Mesangial cell (primary cell): ENCODE data around the gene OR8B3. TPM values are rescaled to one million over a fixed set of nuclear protein-coding genes. Genes with fewer than 3 reads are reported as not detected.

Source experiments
- total RNA-seq: library from RNA; depleted of rRNA; stranded (reverse); fragments of >200 nt; gene quantifications from 2 replicates; pipeline ENCODE4 v1.2.3, GENCODE V29; 2015

The OR8B3 gene, protein sequence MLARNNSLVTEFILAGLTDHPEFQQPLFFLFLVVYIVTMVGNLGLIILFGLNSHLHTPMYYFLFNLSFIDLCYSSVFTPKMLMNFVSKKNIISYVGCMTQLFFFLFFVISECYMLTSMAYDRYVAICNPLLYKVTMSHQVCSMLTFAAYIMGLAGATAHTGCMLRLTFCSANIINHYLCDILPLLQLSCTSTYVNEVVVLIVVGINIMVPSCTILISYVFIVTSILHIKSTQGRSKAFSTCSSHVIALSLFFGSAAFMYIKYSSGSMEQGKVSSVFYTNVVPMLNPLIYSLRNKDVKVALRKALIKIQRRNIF
- not detected in 2 replicates for total RNA-seq

DNA sequence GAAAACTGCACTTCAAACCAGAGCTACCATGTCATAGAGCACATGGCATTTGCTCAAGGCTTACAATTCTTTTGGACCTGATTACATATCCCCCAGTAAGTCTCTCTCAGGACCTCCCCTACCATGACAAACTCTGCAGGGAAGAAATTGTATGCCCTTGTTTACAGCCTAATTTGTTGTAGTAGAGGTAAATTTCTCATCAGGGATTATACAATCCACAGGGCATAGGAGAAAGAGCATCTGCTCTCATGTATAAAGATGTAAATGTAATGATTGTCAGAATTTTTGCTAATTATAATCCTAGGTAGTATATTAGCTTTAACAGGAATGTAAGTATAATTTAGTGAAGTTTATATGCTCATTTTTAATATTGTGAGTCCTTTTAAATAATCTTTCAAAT lies at the start of gene OR8B3:
OR8B3 (minus strand) TSS at position 101 of the 400 bp plus-strand sequence. CDS start 1,673 bp downstream, outside the sequence.

DNA sequence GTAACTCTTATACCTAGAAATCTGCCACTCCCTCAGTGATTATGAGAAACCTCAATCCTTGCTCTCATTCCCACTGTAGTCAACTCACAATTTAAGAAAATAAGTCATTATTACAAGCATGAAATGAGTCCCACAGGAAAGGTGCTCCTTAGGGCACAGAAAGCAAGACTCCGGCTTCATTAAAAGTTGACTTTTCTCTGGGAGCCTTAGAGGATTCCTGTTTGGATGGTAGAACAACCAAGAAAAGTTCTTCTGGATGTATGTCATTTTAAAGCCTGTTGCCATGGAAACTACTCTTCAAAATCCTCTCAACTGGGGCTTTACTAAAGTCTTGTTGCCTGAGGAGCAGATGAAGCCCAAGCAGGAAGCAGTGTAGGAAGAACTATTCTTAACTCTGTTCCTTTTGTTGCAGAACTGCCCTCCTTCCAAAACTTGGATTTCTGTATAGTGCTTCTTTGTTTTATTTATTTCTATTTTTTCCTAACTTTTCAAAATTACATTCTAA lies 46.9 kb upstream of the OR8B3 start, which contains the start of gene OR8B8:
OR8B8 (minus strand) TSS at position 51 of the 505 bp plus-strand sequence. CDS start 4,611 bp downstream, outside the sequence.

DNA sequence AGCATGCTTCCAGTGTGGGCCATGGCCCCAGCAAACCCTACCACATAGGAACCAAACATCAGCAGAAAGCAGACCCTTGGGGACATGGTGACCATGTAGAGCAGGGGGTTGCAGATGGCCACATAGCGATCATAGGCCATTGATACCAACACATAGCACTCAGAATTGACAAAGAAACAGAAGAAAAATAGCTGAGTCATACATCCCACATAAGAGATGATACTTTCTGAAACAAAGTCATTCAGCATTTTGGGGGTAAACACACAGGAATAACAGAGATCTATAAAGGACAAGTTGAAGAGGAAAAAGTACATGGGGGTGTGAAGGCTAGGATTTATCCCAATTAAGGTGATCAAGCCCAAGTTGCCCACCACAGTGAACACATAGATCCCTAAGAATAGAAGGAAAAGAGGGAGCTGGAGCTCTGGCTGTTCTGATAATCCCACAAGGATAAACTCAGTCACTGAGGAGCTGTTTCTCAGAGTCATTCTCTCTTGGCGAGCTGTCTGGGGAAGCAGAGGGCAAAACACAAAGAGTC lies 25.6 kb upstream of the OR8B3 start, which contains the start of gene OR8B4:
OR8B4 (minus strand) TSS at position 488 of the 538 bp plus-strand sequence; CDS start at position 488, 0 bp downstream.

DNA sequence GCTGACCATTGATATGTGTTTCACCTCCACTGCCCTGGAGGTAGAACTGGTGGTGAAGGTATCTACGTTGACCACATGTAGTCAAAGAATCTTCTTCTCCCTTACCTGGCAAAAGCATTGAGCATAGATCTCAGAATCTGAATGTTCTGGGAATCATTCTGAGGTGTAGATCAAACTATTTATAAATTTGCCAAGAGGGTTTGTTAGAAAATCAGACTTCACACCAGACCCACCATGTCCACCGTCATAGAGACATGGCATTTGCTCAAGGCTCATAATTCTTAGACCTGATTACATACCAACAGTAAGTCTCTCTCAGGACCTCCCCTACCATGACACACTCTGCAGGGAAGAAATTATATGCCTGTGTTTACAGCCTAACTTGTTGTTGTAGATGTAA lies 14.4 kb downstream of the OR8B3 start, which contains the start of gene OR8B2:
OR8B2 (minus strand) TSS at position 101 of the 400 bp plus-strand sequence. CDS start 1,156 bp downstream, outside the sequence.

Other genes with a start within 250 kb of the OR8B3 start
- gene OR10D3, start 215.7 kb downstream of the OR8B3 start, total RNA-seq = not detected in 2 replicates
- not detected in 2 replicates for gene OR8G1, start 157.9 kb downstream of the OR8B3 start, total RNA-seq
- gene OR8G5, start 142.6 kb downstream of the OR8B3 start, total RNA-seq = not detected in 2 replicates
- gene OR8D1, start 85.1 kb downstream of the OR8B3 start, total RNA-seq = not detected in 2 replicates
- not detected in 2 replicates for gene OR8D2, start 78.8 kb downstream of the OR8B3 start, total RNA-seq
- gene OR8B2, start 14.5 kb downstream of the OR8B3 start, total RNA-seq = not detected in 2 replicates
- gene OR8B4, start 25.8 kb upstream of the OR8B3 start, total RNA-seq = not detected in 2 replicates
- gene OR8B8, start 46.7 kb upstream of the OR8B3 start, total RNA-seq = not detected in 2 replicates
- not detected in 2 replicates for gene OR8B12, start 144.6 kb upstream of the OR8B3 start, total RNA-seq
- not detected in 2 replicates for gene OR8A1, start 171.0 kb upstream of the OR8B3 start, total RNA-seq
- not detected in 2 replicates for gene PANX3, start 212.4 kb upstream of the OR8B3 start, total RNA-seq
- gene TBRG1, start 223.8 kb upstream of the OR8B3 start, total RNA-seq = 17.8 and 24.1 TPM in 2 replicates